Thyroid gland (tissue), 4 donors: ENCODE data around the gene SMIM34.

Experiments
- POLR2A ChIP-seq, 2 donors: fragments of 450-650 bp; IDR thresholded peaks; one replicate each; pipeline ENCODE4 v1.6.1; 2017; ENCODE audit warnings: antibody characterized with exemption in 2 of 2, mild to moderate bottlenecking in 2 of 2, moderate library complexity in 1 of 2
- TF ChIP-seq, protein P1 (sequence below), 6 experiments: fragments of 200-600 bp in 3 of 6; fragments of 450-650 bp in 3 of 6; sonication (generic) in 3 of 6; IDR thresholded peaks; one replicate each; pipeline ENCODE4 v1.5.1; 2016 to 2019; ENCODE audit warnings: antibody characterized with exemption in 6 of 6, mild to moderate bottlenecking in 2 of 6, inconsistent platforms in 1 of 6, moderate library complexity in 1 of 6

DNA sequence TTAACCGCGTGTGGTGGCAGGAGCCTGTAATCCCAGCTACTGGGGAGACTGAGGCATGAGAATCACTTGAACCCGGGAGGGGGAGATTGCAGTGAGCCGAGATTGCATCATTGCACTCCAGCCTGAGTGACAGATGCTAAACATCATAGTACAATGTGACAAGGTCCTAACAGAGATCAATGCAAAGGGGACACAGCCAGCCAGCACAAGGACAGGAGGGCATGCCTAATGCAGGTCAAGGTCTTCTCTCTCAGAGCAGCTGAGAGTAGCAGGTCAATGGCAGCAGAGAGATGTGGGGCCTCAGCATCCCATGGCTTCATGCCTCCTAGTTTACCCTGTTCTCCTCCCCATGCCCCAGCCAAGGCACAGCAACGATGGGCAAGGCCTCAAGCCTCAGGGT, 51.4 kb downstream of the SMIM34 start:
- TF ChIP-seq, protein P1, sequence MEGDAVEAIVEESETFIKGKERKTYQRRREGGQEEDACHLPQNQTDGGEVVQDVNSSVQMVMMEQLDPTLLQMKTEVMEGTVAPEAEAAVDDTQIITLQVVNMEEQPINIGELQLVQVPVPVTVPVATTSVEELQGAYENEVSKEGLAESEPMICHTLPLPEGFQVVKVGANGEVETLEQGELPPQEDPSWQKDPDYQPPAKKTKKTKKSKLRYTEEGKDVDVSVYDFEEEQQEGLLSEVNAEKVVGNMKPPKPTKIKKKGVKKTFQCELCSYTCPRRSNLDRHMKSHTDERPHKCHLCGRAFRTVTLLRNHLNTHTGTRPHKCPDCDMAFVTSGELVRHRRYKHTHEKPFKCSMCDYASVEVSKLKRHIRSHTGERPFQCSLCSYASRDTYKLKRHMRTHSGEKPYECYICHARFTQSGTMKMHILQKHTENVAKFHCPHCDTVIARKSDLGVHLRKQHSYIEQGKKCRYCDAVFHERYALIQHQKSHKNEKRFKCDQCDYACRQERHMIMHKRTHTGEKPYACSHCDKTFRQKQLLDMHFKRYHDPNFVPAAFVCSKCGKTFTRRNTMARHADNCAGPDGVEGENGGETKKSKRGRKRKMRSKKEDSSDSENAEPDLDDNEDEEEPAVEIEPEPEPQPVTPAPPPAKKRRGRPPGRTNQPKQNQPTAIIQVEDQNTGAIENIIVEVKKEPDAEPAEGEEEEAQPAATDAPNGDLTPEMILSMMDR (IDR thresholded peaks at IDR 0.05), result no peak
- TF ChIP-seq POLR2A (IDR thresholded peaks at IDR 0.05), result no peak
